Skeletal muscle tissue (tissue), 4 donors: ENCODE measurements around the gene USP15. TPM values are rescaled to one million over a fixed set of nuclear protein-coding genes. Genes with fewer than 3 reads are reported as not detected.
"Not testable (repeated sequence)": the region's sequence is repeated elsewhere in the genome, so short reads cannot be mapped to it uniquely, and the experiment has no call there.

Experiments used
- H3K27ac ChIP-seq: one replicate; pipeline ENCODE4 v1.7.0; 2013; ENCODE audit warnings: mild to moderate bottlenecking, low read depth, low read length, inconsistent platforms
- H3K27me3 ChIP-seq, 3 donors: one replicate each; pipeline ENCODE4 v1.7.0; 2013; ENCODE audit warnings: low read length in 3 of 3; ENCODE audit not compliant: control insufficient read depth in 3 of 3, insufficient read depth in 3 of 3
- H3K36me3 ChIP-seq, 3 donors: one replicate each; pipeline ENCODE4 v1.7.0; 2013; ENCODE audit warnings: low read length in 3 of 3; ENCODE audit not compliant: control insufficient read depth in 3 of 3, insufficient read depth in 3 of 3
- H3K4me1 ChIP-seq, 3 donors: one replicate each; pipeline ENCODE4 v1.7.0; 2013; ENCODE audit warnings: low read length in 3 of 3, mild to moderate bottlenecking in 3 of 3; ENCODE audit not compliant: control insufficient read depth in 3 of 3, insufficient read depth in 3 of 3
- H3K4me3 ChIP-seq, 3 donors: one replicate each; pipeline ENCODE4 v1.7.0; 2013; ENCODE audit warnings: low read length in 3 of 3
- H3K9ac ChIP-seq, 3 donors: one replicate each; pipeline ENCODE4 v1.7.0; 2013; ENCODE audit warnings: low read length in 3 of 3, mild to moderate bottlenecking in 3 of 3, moderate library complexity in 2 of 3, low read depth in 1 of 3
- H3K9me3 ChIP-seq, 3 donors: one replicate each; pipeline ENCODE4 v1.7.0; 2013; ENCODE audit warnings: low read length in 3 of 3; ENCODE audit not compliant: control insufficient read depth in 3 of 3
- total RNA-seq: library from RNA; depleted of rRNA; stranded (reverse); fragments of >200 nt; gene quantifications from one replicate; pipeline ENCODE4 v1.2.3, GENCODE V29; 2014
- donor health status: Osteomylitis.

The USP15 gene
- total RNA-seq, 1 donor from 2014 or later = 38.1 TPM

GRCh38 chr12:62337643-62338042, 77.4 kb downstream of the USP15 start:
- H3K4me3 ChIP-seq, H3K9me3 ChIP-seq, H3K9ac ChIP-seq, H3K27ac ChIP-seq, H3K27me3 ChIP-seq, H3K4me1 ChIP-seq, H3K36me3 ChIP-seq: not testable (repeated sequence)

- H3K4me3 ChIP-seq, H3K4me1 ChIP-seq, H3K27ac ChIP-seq, H3K9me3 ChIP-seq, H3K27me3 ChIP-seq, H3K9ac ChIP-seq: not testable (repeated sequence)
- peaks cover 0 to 13% (median 5%) of the 10 kb centered on the region in 3 donors for H3K36me3 ChIP-seq
These were observed 82.6 kb downstream of the USP15 start for GRCh38 chr12:62342614-62343303.

- not testable (repeated sequence) for H3K4me3 ChIP-seq, H3K9me3 ChIP-seq, H3K9ac ChIP-seq, H3K4me1 ChIP-seq, H3K27ac ChIP-seq, H3K27me3 ChIP-seq
- peaks cover 0 to 13% (median 5%) of the 10 kb centered on the region in 3 donors for H3K36me3 ChIP-seq
These were observed 83.3 kb downstream of the USP15 start for GRCh38 chr12:62343304-62344120.

- H3K27ac ChIP-seq, H3K4me3 ChIP-seq, H3K9me3 ChIP-seq, H3K27me3 ChIP-seq, H3K4me1 ChIP-seq, H3K9ac ChIP-seq: not testable (repeated sequence)
- peaks cover 0 to 13% (median 5%) of the 10 kb centered on the region in 3 donors for H3K36me3 ChIP-seq
These were observed 84.7 kb downstream of the USP15 start for GRCh38 chr12:62344731-62345556.

- H3K36me3 ChIP-seq = peaks cover 0 to 13% (median 5%) of the 10 kb centered on the region in 3 donors
- H3K4me1 ChIP-seq = no peaks in the 10 kb centered on the region
- H3K9ac ChIP-seq = no peak overlapping the region
- H3K27ac ChIP-seq = no peak overlapping the region
- H3K27me3 ChIP-seq = no peaks in the 10 kb centered on the region
- no peaks in the 10 kb centered on the region for H3K9me3 ChIP-seq
- H3K4me3 ChIP-seq = no peak overlapping the region
These were observed 85.5 kb downstream of the USP15 start for GRCh38 chr12:62345667-62346066.

- Histone ChIP-seq H3K4me3 (no peak overlapping the region), H3K27ac (no peak overlapping the region), H3K9me3 (no peaks in the 10 kb centered on the region), H3K36me3 (peaks cover 0 to 13% (median 5%) of the 10 kb centered on the region in 3 donors), H3K27me3 (no peaks in the 10 kb centered on the region), H3K9ac (no peak overlapping the region), H3K4me1 (no peaks in the 10 kb centered on the region)
These were observed 86.6 kb downstream of the USP15 start for GRCh38 chr12:62346817-62347216.

- Histone ChIP-seq H3K9ac (no peak overlapping the region), H3K27me3 (no peaks in the 10 kb centered on the region), H3K27ac (no peak overlapping the region), H3K9me3 (no peaks in the 10 kb centered on the region), H3K36me3 (peaks cover 0 to 7% (median 5%) of the 10 kb centered on the region in 3 donors), H3K4me3 (no peak overlapping the region), H3K4me1 (no peaks in the 10 kb centered on the region)
These were observed 87.9 kb downstream of the USP15 start for GRCh38 chr12:62347922-62348650.

- H3K27me3 ChIP-seq = no peaks in the 10 kb centered on the region
- no peaks in the 10 kb centered on the region for H3K36me3 ChIP-seq
- H3K4me3 ChIP-seq = no peak overlapping the region
- H3K9ac ChIP-seq = no peak overlapping the region
- no peak overlapping the region for H3K27ac ChIP-seq
- no peaks in the 10 kb centered on the region for H3K9me3 ChIP-seq
- no peaks in the 10 kb centered on the region for H3K4me1 ChIP-seq
These were observed 90.3 kb downstream of the USP15 start for GRCh38 chr12:62350554-62350953.

GRCh38 chr12:62351326-62351725, 91.1 kb downstream of the USP15 start:
- Histone ChIP-seq H3K27me3 (no peaks in the 10 kb centered on the region), H3K4me3 (no peak overlapping the region), H3K4me1 (no peaks in the 10 kb centered on the region), H3K9ac (no peak overlapping the region), H3K36me3 (no peaks in the 10 kb centered on the region), H3K27ac (no peak overlapping the region), H3K9me3 (no peaks in the 10 kb centered on the region)
